Hippocampal formation (tissue), 2 donors: ENCODE results near the gene SFRP2.

Experiments used
- DNase-seq, 2 donors: peaks; one replicate each; lab custom pipeline; 2025; lab: John Stamatoyannopoulos, UW

Gene SFRP2, protein sequence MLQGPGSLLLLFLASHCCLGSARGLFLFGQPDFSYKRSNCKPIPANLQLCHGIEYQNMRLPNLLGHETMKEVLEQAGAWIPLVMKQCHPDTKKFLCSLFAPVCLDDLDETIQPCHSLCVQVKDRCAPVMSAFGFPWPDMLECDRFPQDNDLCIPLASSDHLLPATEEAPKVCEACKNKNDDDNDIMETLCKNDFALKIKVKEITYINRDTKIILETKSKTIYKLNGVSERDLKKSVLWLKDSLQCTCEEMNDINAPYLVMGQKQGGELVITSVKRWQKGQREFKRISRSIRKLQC

GRCh38 chr4:153788413-153789276 is at the start of gene SFRP2:
SFRP2 (minus strand) TSS chr4:153789083; CDS start chr4:153788835, 248 bp downstream.
- DNase-seq, result no peak

GRCh38 chr4:153838564-153838963 is 49.7 kb upstream of the SFRP2 start:
- no peak for DNase-seq

DNA sequence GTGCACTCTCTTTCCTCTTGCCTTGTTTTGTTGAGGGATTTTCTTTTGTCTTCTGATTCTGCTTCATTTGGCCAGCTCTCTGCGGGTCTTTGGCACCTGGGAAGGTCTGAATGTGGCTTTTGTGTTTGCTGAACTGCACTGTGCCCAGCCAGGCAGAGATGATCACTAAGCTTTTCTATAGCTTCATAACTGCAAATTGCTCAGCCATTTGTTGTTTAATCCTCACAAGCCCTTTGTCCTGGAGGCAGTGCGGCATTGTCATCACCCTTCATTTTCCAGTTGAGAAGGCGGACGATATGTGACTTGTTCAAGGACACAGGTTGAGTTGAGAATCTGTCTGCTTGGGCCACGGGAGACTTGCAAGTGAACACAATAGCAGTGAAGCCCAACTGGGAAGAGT is 46.0 kb upstream of the SFRP2 start:
- no peak for DNase-seq

- no peak for DNase-seq
These were observed 43.9 kb upstream of the SFRP2 start for GRCh38 chr4:153832720-153833287.

GRCh38 chr4:153832054-153832453 is 43.2 kb upstream of the SFRP2 start:
- no peak for DNase-seq

- no peak for DNase-seq
These were observed 42.4 kb upstream of the SFRP2 start for GRCh38 chr4:153831245-153831644.

GRCh38 chr4:153825691-153826090 is 36.8 kb upstream of the SFRP2 start:
- DNase-seq, result no peak

DNA sequence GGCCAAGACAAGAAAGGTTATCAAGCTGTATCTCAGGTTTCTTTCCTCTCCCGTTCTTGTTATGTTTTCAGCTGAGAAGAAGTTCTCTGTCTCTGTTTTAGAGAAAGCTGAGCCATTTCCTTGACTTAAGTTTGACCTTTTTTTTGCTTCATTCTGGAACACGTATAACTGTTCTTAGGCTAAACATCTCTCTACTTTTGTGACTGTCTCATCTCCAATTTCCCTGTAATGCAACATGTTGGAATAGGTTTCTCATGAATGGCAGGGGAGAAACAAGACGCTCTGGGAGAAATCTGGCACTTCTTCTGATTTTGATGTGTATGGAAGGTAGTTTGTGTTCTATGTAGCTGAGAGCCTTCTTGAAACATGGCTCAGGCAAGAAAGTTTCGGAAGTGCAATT is 36.2 kb upstream of the SFRP2 start:
- no peak for DNase-seq

GRCh38 chr4:153824501-153824900 is 35.6 kb upstream of the SFRP2 start:
- DNase-seq, result no peak

DNA sequence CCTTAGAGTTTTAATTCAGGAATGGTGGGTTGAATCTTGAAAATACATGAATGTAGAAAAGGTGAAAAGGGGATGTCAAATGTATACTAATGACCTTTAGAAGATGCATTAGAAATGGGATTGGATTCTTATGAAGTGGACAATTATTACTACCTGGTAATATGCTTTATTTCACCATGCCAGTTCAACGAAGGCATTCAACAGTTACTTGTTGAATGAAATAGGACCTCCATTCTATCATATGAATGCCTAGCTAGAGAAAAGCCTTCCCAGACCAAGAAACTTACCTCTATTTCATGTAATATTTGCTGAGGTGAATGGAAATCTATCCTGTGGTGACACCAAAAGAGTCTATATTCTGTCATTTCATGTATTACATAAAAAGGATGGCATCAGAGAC is 34.6 kb upstream of the SFRP2 start:
- no peak for DNase-seq

GRCh38 chr4:153822316-153822715 is 33.4 kb upstream of the SFRP2 start:
- DNase-seq, result no peak

DNA sequence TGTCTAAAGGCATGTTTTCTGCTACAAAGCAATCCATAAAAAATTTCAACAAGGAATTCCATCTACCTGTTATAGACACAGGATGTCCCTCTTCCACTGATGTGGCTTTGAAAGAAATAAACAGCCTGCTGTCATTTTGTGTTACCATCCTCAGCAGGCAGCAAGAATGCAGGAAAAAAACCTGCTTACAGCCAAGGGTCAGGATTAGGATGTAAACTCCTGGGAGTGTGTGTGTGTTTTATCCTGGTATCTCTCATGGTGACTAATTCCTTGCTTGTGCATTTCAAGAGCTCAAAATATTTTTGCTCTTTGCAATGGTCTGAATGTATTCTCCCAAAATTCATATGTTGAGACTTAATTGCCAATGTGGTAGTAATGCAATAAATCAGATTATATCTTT is 28.6 kb upstream of the SFRP2 start:
- DNase-seq, result no peak

DNA sequence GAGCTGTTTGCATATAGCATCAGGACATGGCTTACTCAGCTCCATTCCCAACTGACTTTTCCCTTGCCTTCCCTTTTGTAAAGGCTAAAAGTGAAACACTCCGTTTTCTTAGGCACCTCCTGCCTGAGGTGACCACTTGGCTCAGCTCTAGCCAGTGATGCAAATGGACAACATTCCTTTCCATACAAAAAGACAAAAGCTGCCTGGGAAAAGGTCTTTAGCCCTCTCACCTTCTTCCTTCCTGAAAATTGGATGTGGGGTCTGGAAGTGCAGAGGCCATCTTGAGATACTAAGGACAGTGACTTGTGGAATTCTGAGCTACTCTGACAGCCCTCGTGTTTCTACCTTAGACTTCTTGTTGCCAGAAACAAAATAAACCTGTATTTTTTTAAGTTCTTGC is 27.7 kb upstream of the SFRP2 start:
- DNase-seq, result no peak

DNA sequence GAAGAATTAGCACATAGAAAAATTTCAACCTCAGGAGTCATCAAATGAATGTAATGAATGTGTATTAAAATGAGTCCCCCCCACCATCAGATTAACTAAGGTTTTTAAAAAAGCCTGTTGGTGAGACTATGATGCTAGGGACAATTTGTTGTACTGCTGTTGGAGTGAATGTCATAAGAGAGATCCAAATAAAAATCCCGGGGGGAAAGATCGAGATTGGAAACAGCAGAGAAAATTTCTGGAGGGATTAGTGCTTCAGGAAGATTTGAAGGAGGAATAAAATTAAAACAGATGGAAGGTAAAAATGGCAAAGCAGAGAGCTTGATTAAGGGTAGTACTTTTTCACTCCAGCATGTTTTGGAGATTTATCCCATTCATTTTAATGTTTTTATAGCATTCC is 25.9 kb upstream of the SFRP2 start:
- no peak for DNase-seq

DNA sequence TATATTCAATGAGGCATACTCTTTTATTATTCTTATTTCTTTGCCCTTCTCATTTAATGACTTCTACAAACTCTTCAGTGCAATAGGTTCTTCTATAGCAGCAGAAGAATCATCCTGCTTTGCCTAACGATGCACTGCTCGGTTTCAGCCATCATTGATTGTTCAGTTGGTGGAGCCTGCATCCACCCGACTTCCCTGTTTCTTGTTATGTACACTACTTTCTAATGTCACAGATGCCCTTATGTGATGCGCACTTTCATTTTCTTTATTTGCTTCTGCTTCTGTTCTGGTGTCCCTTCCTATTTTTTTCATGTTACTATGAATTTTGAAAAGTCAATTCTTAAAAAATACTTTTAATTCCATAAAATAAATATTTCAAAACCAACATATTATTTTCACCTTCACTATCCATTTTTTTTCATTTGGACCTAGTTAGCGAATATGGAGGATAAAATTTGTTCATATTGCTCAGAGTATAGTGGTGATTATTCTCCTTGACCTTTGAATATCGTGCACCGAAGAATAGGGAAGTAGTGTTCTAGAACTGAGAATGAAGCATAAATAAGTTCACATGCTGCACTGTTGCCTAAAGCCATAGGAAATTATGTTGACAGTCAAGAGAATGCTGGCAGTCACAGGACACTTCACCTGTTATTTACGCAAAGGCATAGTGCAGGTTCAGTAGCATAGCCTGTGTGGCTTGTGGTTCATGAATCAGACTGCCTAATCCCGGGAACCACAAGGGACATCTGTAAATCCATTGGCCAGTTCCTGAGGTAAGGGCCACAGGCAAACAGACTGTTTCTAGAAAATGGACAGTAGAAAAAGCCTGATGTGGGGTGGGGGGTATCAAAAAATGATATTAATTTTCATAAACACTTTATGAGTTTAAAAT is 21.3 kb upstream of the SFRP2 start:
- DNase-seq, result no peak

- DNase-seq, result no peak
These were observed 20.4 kb upstream of the SFRP2 start for GRCh38 chr4:153809307-153809706.

- no peak for DNase-seq
These were observed 19.3 kb upstream of the SFRP2 start for GRCh38 chr4:153808175-153808574.

DNA sequence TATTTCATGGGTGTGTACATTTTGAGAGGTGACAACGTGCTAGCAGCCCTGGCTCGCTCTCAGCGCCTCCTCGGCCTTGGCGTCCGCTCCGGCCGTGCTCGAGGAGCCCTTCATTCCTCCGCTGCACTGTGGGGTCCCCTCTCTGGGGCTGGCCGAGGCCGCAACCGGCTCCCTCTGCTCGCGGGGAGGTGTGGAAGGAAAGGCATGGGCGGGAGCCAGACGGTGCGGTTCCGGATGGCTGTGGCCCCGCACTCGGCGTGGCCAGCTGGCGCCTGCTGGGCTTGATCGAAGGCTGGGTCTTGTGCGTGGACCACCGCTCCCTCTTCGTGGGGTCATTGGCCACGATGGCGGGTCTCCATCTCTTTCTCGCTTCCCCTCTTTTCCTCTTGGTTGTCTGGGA is 17.2 kb upstream of the SFRP2 start:
- DNase-seq, result no peak

DNA sequence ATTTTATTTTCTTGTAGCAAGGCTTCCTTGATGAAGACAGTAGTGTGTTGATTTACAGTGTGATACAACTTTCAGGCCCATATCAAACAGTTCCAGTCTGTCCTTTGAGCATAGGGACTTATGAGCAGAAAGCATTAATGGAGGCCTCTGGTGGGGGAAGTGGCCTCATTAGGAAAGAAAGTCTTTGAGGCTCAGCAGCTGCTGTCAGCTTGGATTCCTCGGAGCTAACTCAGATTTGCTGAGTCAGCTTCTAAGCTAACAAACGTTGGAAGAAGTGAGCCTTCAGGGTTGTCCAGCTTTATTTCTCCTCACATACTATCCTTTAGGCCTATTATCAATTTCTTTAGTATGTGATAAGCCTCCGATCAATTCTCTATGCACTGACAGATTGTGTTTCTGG is 15.8 kb upstream of the SFRP2 start:
- no peak for DNase-seq

- DNase-seq, result no peak
These were observed 10.8 kb upstream of the SFRP2 start for GRCh38 chr4:153799694-153800074.

DNA sequence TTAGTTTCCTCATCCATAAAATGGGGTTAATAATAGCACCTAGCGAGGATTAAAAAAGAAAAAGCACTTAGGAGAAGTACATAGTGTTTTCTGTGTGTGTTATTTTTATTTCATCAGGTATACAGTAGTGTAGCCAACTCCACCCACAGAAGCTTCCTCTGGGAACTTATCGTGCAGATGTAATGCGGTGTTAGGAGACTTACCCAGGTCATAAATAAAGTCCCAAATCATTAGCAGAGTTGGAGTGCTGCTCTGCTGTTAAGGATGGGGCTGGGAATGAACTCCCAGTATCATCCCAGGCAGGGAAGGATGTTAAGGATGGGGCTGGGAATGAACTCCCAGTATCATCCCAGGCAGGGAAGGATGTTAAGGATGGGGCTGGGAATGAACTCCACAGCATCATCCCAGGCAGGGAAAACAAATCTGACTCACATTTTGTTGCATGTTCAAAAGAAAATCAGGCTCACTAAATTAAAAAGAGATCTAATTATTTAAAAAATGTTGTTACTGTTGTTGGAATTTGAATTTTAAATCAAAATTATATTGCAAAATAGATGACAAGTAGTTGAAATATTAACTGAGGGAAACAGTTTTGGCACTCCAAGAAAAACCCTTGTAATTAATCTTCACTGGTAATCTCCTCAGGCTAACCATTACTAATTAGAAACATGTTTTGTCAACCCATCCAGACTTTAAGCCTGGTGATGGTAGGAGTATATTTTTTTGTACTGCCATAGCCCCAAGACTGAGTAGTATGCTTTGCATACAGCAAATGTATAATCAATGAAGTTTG is 10.2 kb upstream of the SFRP2 start:
- no peak for DNase-seq
